GM21360 (cell line): ENCODE measurements around the gene KRTAP2-3.
"Not testable (repeated sequence)": the region's sequence is repeated elsewhere in the genome, so short reads cannot be mapped to it uniquely, and the experiment has no call there.

ENCODE experiments used
- ATAC-seq: cut with Tn5 transposase; IDR thresholded peaks from one replicate; pipeline ENCODE4 v1.9.1; 2021; ENCODE audit warnings: mild to moderate bottlenecking, moderate library complexity; ENCODE audit not compliant: unreplicated experiment

KRTAP2-3 gene

DNA sequence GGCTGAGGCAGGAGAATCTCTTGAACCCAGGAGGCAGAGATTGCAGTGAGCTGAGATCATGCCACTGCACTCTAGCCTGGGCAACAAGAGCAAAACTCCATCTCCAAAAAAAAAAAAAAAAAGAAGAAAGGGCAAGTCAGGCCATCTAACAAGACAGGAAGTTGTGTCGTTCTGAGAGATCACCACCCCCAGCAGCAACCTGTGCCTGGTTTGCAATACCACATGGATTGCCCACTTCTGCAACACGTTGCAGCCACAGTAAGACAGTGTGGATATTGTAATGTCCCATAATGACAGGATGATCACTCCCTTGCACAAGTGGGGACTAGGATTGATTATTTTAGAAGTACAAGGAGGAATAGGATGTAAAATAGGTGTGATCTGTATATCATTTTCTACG lies 9.1 kb upstream of the KRTAP2-3 start:
- ATAC-seq = no peak

DNA sequence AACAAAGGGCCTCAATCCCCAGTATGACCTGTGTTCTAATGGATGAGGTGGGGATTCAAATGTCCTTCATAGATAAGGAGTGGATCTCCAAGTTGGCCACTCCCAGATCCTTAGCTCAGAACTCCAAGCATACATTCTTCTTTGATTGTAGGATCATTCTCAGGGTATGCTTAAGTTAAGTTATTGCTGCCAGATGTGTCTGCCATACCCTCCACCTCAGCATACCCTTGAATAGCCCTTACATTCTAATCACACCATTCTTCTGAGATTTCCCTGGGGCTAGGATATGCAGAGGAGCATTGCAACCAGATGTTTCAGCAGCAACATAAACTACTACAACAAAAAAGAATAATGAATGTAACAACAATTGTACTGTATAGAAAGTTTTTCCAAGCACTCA lies 7.4 kb upstream of the KRTAP2-3 start:
- ATAC-seq = no peak

DNA sequence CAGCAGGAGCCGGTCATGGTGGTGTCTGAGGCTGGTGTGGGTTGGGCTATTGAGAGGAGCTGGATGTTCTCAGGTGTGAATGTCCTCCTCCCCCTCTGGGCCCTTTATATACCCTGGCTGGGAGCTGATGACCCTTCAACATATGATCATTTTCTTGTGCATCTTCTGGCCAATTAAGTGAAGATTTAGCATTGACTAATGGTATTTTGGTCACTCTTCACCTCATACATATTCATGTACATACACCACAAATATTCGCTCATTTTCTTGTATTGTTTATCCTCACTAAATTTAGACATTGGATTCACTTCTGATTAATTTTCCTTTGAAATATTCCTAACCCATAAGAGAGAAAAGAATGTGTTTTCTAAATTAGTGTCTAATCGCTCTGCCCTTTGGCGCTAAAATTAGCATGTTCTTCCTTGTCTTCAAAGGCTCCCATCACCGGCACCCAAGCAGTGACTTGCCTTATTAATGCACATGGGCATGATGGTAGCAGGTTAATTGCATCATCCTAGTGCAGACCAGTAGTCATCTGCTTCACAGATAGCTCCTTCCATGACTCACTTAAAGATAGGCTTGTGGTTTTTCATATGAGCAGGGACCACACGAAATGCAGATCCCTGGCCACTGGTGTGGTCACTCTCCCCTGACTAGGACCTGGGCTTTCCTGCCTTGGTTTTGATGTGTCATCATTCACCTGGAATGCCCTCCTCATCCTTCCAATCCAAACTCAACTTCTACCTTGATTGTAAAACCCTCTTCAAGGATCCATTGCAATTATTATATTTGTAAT lies 6.1 kb upstream of the KRTAP2-3 start, which contains the start of gene KRTAP2-4:
Gene KRTAP2-4 (minus strand): TSS at position 51 of the 796 bp plus-strand sequence. CDS start 34 bp downstream, at position 17.
- no peak for ATAC-seq

DNA sequence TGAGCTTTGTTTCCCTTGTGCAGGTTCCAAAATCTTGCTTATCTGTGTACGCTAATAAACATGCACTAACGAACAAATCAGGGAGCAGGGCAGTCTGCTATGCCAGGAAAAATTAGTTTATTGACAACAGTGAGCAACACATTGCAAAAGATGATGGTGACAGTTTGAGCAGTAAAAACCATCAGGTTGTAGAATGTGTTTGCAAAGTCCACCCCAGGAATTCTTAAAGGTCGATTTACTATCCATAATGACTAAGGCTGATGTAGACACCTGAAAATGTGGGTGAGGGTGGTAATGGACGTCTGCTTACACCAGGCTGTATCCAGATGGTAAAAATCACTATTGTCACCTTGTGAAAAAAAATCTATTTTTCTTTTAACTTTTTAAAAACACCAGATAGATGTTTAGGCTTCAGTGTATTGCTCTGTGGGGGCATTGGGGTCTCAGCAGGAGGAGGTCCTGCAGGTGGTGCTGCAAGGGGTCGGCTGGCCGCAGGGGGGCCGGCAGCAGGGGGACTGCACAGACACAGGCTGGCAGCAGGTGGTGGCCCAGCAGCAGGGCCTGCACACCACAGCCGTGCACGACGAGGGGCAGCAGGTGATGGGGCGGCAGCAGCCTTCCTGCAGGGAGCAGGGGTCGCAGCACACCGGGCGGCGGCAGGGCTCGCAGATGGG lies 5.2 kb upstream of the KRTAP2-3 start:
- ATAC-seq = not testable (repeated sequence)

DNA sequence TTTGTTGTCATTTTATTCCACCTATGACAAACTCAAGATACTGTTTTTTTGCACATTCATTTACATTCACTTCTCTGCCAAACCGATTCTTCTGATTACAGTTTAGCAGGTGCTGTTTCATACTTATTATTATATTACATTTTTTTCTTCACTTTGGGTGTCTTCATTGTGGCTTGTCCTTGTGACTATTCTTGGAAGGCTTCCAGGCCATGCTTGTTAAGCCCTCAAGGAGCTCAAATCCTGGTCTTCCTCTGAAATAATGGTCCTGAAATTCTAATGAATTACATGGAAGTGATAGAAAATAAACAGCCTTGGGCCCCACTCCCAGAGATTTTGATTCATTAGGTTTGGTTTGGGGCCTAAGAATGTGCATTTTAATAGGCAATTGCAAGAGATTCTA lies 4.4 kb upstream of the KRTAP2-3 start:
- ATAC-seq = no peak

DNA sequence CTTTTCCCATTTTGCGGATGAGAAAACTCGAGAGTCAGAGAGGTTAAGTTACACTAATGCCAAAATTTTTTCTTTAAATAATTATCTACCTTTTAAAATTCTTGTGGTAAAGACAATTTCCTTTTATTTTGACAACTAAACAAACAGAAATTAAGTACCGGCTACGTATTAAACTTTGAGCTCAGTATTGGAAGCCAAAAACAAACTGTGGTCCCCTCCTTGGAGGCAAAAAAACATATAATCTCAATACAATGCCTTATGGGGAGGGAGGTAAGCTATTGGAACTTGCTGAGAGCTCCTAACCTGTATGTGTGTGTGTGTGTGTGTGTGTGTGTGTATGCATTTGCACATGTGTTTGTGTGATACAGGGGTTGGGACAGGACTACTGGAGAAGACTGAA lies 3.5 kb upstream of the KRTAP2-3 start:
- no peak for ATAC-seq

DNA sequence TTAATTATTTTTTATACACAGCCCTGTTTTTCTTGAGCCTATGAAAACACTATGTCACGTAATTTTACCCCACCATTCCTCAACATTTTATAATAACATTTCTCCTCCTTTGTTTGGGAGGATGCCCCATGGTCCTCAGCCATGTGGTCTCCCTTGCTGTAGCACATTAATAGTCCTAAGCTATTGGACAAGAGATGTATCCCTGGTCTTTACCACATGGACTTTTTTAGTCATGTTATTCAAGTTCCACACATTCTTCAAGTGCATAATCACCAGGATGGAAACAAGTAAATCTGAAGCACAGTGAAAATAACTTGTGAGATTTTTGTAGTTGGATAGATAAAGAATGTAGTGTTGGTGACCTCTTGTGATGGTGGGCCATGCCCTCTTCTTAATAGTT lies 2.0 kb upstream of the KRTAP2-3 start:
- no peak for ATAC-seq

DNA sequence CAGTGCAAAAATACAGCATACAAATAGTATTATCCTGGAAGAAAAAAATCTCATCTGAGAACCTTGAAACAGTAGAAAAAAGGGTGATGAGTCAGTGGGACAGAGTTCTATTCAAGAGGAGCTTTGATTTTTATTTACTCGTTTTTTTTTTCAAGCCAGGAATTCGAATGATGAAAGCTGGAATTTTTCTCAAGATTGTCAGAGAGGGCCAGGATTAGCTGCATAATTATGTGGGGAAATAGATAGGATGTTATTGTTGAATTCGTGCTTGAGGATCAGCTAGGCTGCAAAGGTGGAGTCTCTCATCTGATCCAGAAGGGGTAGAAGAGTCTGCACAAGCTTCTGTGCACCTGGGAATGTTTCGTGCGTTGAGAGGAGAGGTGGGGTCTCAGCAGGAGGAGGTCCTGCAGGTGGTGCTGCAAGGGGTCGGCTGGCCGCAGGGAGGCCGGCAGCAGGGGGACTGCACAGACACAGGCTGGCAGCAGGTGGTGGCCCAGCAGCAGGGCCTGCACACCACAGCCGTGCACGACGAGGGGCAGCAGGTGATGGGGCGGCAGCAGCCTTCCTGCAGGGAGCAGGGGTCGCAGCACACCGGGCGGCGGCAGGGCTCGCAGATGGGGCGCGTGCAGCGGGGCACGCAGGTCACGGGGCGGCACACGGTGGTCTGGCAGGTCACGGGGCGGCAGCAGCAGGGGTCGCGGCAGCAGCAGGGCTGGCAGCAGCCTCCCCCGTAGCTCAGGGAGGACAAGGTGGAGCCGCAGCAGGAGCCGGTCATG lies 450 bp downstream of the KRTAP2-3 start:
- not testable (repeated sequence) for ATAC-seq

DNA sequence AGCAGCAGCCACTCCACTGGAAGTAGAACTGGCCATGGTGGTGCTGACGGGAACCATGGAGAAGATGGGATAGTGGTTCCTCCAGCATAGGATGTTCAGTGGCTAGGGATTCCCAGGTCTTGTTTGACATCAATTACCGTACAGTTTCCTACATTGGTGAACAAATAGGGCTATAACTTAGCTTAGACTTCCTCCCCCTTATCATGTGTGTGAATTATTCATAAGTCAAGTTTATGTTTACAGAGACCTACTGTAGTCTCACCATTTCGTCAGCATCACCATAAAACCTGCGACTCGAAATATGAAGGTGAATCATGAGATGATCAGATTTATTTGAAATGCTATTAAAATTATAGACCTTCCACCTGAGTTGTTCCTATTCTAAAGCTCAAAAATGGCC lies 1.2 kb downstream of the KRTAP2-3 start:
- ATAC-seq = no peak

DNA sequence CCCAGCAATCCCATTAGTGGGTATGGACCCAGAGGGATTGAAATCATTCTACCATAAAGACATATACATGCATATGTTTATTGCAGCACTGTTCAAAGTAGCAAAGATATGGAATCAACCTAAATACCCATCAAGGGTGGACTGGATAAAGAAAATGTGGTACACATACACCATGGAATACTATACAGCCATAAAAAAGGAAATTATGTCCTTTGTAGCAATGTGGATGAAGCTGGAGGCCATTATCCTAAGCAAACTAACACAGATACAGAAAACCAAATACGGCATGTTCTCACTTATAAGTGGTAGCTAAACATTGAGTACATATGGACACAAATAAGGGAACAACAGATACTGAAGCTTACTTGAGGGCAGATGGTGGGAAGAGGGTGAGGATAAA lies 2.4 kb downstream of the KRTAP2-3 start:
- ATAC-seq = no peak

DNA sequence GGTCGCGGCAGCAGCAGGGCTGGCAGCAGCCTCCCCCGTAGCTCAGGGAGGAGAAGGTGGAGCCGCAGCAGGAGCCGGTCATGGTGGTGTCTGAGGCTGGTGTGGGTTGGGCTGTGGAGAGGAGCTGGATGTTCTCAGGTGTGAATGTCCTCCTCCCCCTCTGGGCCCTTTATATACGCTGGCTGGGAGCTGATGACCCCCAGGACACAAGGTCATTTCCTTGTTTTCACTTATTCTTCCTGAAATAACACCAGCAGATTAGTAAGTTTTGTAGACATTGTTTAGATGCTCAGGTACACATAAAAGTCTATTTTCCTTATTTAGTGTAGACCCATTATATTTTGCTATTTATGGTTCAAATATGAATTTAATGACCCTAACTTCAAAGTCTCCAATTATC lies 4.8 kb downstream of the KRTAP2-3 start, which contains the start of gene KRTAP2-2:
Gene KRTAP2-2 (minus strand): TSS at position 101 of the 400 bp plus-strand sequence. CDS start 19 bp downstream, at position 82.
- ATAC-seq = not testable (repeated sequence)

DNA sequence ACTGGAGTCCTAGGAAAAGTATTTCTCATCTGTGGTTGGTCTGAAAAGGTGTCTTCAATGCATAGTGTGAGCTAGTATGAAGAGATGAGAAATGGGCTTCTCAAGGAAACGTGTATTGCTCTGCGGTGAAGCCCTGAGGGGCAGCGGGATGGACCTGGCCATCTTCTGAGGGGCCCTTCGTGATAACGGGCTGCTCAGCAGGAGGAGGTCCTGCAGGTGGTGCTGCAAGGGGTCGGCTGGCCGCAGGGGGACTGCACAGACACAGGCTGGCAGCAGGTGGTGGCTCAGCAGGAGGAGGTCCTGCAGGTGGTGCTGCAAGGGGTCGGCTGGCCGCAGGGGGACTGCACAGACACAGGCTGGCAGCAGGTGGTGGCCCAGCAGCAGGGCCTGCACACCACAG lies 5.4 kb downstream of the KRTAP2-3 start:
- ATAC-seq = not testable (repeated sequence)

DNA sequence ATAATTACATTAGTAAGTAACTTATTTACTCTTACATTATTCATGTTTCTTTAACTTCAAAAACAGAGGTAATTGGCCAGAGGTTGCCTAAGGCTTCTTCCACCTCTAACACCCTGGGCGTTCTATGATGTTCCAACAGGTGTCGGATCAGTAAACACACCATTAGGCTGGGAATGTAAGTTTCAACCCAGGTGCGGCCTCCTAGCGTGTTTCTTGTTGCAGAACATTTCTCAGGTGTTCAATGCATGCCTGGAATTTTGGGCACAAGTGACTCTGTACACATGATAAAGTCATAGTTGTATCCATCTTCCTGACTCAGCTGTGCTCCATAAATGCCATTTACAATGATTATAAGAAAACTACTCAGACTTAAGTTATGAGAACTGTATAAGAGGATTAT lies 5.9 kb downstream of the KRTAP2-3 start:
- ATAC-seq = no peak

DNA sequence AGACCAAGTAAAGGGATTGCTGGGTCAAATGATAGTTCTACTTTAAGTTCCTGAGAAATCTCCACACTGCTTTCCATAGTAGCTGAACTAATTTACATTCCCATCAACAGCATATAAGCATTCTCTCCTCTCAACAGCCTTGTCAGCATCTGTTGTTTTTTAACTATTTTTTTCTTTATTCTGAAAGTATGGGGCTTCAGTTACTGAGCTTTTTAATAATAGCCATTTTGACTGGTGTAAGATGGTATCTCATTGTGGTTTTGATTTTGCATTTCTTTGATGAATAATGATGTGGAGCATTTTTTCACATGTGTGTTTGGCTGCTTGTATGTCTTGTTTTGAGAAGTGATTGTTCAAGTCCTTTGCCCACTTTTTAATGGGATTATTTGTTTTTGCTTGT lies 7.3 kb downstream of the KRTAP2-3 start:
- ATAC-seq = no peak

DNA sequence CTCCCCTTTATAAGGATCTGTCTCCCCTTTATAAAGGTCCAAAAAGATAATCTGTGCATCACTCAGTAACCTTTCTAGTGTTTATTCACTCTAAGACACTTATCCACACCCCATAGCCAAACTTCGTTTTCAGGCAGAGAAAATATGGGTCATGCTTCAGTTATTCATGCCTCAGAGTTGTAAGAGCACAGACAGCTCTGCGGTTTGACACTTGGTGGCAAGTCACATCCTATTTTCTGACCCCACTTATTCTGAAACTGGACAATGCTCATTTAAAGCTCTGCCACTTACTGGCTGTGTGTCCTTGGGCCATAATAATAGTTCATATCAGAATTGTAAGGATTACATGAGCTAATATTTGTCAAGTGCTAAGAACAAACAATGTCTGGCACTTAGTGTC lies 10.8 kb downstream of the KRTAP2-3 start:
- no peak for ATAC-seq

DNA sequence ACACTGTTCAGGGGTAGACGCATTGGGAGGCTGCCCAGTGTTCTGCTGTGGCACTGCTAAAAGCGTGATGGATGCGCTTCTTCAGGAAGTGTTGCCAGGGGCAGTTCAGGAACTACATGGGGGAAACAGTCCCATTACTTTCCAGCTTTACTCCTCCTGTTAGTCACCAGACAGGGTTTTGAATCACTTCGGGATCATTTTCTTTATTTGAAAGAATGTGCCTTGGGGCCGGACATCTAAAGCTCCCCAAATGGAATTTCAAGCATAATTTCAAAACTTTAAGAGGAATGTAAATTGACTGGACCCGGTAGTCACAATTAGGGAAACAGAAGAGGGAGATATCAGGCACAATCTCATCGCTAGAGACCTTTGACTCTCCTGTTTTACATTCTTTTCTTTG lies 11.5 kb downstream of the KRTAP2-3 start:
- no peak for ATAC-seq

DNA sequence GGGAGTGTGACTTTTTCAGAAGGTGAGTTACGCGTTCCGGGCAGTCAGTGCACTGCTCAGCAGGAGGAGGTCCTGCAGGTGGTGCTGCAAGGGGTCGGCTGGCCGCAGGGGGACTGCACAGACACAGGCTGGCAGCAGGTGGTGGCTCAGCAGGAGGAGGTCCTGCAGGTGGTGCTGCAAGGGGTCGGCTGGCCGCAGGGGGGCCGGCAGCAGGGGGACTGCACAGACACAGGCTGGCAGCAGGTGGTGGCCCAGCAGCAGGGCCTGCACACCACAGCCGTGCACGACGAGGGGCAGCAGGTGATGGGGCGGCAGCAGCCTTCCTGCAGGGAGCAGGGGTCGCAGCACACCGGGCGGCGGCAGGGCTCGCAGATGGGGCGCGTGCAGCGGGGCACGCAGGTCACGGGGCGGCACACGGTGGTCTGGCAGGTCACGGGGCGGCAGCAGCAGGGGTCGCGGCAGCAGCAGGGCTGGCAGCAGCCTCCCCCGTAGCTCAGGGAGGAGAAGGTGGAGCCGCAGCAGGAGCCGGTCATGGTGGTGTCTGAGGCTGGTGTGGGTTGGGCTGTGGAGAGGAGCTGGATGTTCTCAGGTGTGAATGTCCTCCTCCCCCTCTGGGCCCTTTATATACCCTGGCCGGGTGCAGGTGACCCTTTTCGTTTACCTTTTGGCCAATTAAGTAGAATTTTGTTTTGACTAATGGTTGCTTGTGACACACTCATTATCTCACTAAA lies 13.0 kb downstream of the KRTAP2-3 start, which contains the start of gene KRTAP2-1:
Gene KRTAP2-1 (minus strand): TSS at position 582 of the 731 bp plus-strand sequence. CDS start 49 bp downstream, at position 533.
- not testable (repeated sequence) for ATAC-seq

DNA sequence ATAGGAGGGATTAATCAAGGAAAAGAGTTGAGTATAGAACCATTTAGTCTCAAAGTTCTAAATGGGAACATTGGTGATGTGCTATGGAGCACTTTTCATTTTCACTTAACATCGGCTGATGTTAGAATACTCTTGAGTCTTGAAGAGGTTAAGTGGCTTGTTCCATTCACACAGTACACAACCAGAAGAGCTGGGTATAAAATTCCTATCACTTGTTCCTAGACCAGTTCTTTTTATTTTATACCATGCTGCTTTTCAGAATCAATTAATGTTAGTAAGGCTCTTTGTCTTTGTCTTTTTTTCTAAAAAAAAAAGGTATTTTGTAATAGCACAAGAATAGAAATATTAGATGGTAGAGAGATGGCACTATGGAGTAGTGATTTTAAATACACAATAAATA lies 17.0 kb downstream of the KRTAP2-3 start:
- no peak for ATAC-seq

DNA sequence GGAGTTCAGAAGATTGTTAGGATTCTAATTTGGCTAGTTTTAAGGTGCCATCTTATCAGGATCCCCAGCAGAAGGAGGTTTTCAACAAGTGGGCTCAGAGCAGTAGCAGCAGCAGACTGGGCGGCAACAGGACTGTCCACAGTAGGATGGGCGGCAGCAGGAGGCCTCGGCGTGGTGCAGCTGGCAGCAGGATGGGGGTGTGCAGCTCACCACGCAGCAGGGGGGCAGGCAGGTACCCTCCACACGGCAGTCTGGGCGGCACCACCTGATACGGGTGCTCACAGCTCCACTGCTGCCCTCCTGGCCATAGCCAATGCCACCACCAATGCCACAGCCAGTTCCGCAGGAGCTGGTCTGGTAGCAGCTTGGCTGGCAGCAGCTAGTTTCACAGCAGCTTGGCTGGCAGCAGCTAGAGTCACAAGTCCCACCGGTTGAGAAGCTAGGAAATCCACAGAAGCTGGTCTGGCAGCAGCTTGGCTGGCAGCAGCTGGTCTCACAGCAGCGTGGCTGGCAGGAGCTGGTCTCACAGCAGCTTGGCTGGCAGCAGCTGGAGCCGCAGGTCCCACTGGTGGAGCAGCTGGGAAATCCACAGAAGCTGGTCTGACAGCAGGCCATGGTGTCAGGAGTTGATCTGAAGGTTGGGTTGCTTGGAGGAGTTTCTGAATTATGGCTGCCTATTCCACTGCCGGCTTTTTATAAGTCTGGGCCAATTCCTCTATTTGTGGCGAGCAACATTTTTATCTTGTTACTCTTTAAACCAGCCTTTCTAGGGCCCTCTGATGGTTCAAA lies 18.9 kb downstream of the KRTAP2-3 start, which contains the start of gene KRTAP1-1:
Gene KRTAP1-1 (minus strand): TSS at position 668 of the 789 bp plus-strand sequence. CDS start 53 bp downstream, at position 615.
- not testable (repeated sequence) for ATAC-seq
